CD4-positive, alpha-beta T cell (primary cell): ENCODE data around the gene PAX2. TPM values are rescaled to one million over a fixed set of nuclear protein-coding genes. Genes with fewer than 3 reads are reported as not detected.

Source experiments
- ATAC-seq: fragments of 200-7000 bp; cut with Tn5 transposase; one replicate; pipeline ENCODE4 v1.10.0; 2022; ENCODE audit warnings: mild to moderate bottlenecking; ENCODE audit not compliant: poor library complexity
- CTCF ChIA-PET: fragments of 350-600 bp; sonication (Branson Sonifier 250); formaldehyde crosslinking; loops from one replicate; lab custom pipeline; 2021; ENCODE audit warnings: antibody characterized with exemption, inconsistent platforms; lab: Charles Lee
- POLR2A ChIA-PET: fragments of 350-600 bp; sonication (Branson Sonifier 250); formaldehyde crosslinking; loops from one replicate; lab custom pipeline; 2021; ENCODE audit warnings: antibody characterized with exemption, inconsistent platforms; lab: Charles Lee
- DNase-seq, 14 experiments: peaks; one replicate each; pipeline ENCODE4 v3.0.0-alpha.2; 2013 to 2020; ENCODE audit warnings: mixed read lengths in 2 of 14
- H3K27ac ChIP-seq, 2 donors: one replicate each; pipeline versions ENCODE4 v1.5.1 to v1.7.0; 2013; ENCODE audit warnings: low read length in 2 of 2, low read depth in 1 of 2, mild to moderate bottlenecking in 1 of 2
- H3K27me3 ChIP-seq, 2 experiments: 1 replicate in 1 of 2; 2 replicates in 1 of 2; pipeline versions ENCODE4 v1.6.1 to v1.7.0; 2013; ENCODE audit warnings: low read length in 2 of 2, control low read depth in 1 of 2, mild to moderate bottlenecking in 1 of 2, moderate library complexity in 1 of 2; ENCODE audit not compliant: insufficient read depth in 2 of 2, control insufficient read depth in 1 of 2
- H3K36me3 ChIP-seq: one replicate; pipeline ENCODE4 v1.6.1; 2013; ENCODE audit warnings: low read length, control low read depth; ENCODE audit not compliant: insufficient read depth
- H3K4me1 ChIP-seq: one replicate; pipeline ENCODE4 v1.6.1; 2013; ENCODE audit warnings: low read length, control low read depth; ENCODE audit not compliant: insufficient read depth
- H3K4me3 ChIP-seq: one replicate; pipeline ENCODE4 v1.5.1; 2013; ENCODE audit warnings: mild to moderate bottlenecking, low read length, moderate library complexity
- H3K9me3 ChIP-seq, 2 experiments: 1 replicate in 1 of 2; 2 replicates in 1 of 2; pipeline versions ENCODE4 v1.6.1 to v1.7.0; 2013; ENCODE audit warnings: low read length in 2 of 2, mild to moderate bottlenecking in 2 of 2, control low read depth in 1 of 2, moderate library complexity in 1 of 2; ENCODE audit not compliant: control insufficient read depth in 1 of 2, insufficient read depth in 1 of 2
- H3K27ac Mint-ChIP-seq: one replicate; pipeline ENCODE4 v1.8.0; 2020; ENCODE audit warnings: mixed read lengths
- H3K27me3 Mint-ChIP-seq: one replicate; pipeline ENCODE4 v1.8.0; 2021; ENCODE audit warnings: mixed read lengths
- H3K36me3 Mint-ChIP-seq: one replicate; pipeline ENCODE4 v1.8.0; 2021; ENCODE audit warnings: low read depth, mixed read lengths
- H3K4me1 Mint-ChIP-seq: one replicate; pipeline ENCODE4 v1.8.0; 2021; ENCODE audit warnings: low read depth, mixed read lengths
- H3K4me3 Mint-ChIP-seq: one replicate; pipeline ENCODE4 v1.8.0; 2020; ENCODE audit warnings: mild to moderate bottlenecking, mixed read lengths
- H3K9me3 Mint-ChIP-seq: one replicate; pipeline ENCODE4 v1.8.0; 2020; ENCODE audit warnings: mixed read lengths
- intact Hi-C, 2 experiments: fragments of 100-400 bp; cut with DNase I in 1 of 2; cut with micrococcal nuclease in 1 of 2; formaldehyde crosslinking; loops; one replicate each; pipeline versions ENCODE4 v1.15.1 to v1.9.0; 2023 to 2025; cut with DNase I, micrococcal nuclease
- polyA plus RNA-seq, 2 donors: library from polyadenylated mRNA; unstranded; fragments of 120-200 nt; gene quantifications; one replicate each; pipeline ENCODE4 v1.2.1, GENCODE V29; 2013
- total RNA-seq, 174 experiments: library from RNA in 2 of 174; stranded (reverse) in 2 of 174; gene quantifications; one replicate each; pipeline ENCODE4 v1.2.3 and lab custom pipeline; 2021 to 2026
- TF ChIP-seq, protein P1 (sequence below): fragments of 200-600 bp; IDR thresholded peaks from one replicate; pipeline ENCODE4 v1.8.0; 2022; ENCODE audit warnings: antibody characterized with exemption, mild to moderate bottlenecking

The PAX2 gene
- total RNA-seq (not detected), total RNA-seq (lab: John Stamatoyannopoulos, UW) (0 to 0.17 (median 0) reads per million in 172 experiments)
- not detected for polyA plus RNA-seq (2013, experiment 1 of 2)
- polyA plus RNA-seq (2013, experiment 2 of 2) = 0.03 TPM

DNA sequence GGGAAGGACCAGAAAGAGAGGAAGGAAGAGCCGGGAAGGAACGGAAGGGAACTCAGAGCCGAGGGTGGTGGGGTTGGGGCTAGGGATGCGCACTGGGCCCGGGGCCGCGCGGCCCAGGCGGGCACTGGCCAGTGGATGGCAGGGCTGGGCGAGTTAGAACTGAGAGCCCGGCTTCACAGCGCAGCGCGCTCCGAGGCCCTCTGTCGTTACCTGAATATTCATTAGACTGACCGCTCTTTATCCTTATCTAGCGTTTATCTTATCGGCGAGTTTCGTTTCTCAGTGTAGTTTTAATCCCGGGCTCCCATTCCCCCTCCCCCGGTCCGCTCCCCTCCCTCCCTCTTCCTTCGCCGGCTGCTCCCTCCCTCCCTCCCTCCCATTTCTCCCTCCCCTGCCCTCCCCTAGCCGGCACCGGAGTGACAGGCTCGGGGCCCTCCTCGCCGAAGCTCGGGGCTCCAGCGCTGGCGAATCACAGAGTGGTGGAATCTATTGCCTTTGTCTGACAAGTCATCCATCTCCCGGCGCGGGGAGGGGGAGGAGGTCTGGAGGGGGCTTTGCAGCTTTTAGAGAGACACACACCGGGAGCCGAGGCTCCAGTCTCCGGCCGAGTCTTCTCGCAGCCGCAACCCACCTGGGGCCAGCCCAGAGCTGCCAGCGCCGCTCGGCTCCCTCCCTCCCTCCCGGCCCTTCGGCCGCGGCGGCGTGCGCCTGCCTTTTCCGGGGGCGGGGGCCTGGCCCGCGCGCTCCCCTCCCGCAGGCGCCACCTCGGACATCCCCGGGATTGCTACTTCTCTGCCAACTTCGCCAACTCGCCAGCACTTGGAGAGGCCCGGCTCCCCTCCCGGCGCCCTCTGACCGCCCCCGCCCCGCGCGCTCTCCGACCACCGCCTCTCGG is at the start of gene PAX2:
Gene PAX2, plus strand, starts transcription at position 596 of the 895 bp plus-strand sequence. CDS start 679 bp downstream, outside the sequence.
- DNase-seq = no peak
- H3K27ac Mint-ChIP-seq = no peak within 1 kb of the TSS
- H3K4me1 ChIP-seq = peaks cover 43% of the 10 kb centered on the region

DNA sequence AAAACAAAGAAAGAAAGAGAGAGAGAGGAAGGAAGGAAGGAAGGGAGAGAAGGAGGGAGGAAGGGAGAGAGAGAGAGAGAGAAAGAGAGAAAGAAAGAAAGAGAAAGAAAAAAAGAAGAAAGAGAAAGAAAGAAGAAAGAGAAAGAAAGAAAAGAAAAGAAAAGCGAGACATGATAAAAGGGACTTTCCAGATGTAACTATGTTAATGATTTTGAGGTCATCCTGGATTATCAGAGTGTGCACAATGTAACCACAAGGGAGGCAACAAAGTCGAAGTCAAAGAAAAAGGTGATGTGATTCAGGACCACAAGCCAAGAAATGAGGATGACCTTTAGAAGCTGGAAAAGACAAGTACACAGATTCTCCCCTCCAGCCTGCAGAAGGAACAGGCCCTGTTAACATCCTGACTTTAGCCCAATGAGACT is 48.9 kb upstream of the PAX2 start:
- no peak for ATAC-seq
- H3K4me3 Mint-ChIP-seq = no peak overlapping the region
- CTCF ChIA-PET = no interaction called here
- Histone ChIP-seq H3K36me3 (no peaks in the 10 kb centered on the region), H3K27me3 (peaks cover 7 to 16% of the 10 kb centered on the region in 2 experiments), H3K4me3 (no peak overlapping the region), H3K27ac (no peak overlapping the region), H3K4me1 (no peaks in the 10 kb centered on the region), H3K9me3 (no peaks in the 10 kb centered on the region)
- TF ChIP-seq, protein P1, sequence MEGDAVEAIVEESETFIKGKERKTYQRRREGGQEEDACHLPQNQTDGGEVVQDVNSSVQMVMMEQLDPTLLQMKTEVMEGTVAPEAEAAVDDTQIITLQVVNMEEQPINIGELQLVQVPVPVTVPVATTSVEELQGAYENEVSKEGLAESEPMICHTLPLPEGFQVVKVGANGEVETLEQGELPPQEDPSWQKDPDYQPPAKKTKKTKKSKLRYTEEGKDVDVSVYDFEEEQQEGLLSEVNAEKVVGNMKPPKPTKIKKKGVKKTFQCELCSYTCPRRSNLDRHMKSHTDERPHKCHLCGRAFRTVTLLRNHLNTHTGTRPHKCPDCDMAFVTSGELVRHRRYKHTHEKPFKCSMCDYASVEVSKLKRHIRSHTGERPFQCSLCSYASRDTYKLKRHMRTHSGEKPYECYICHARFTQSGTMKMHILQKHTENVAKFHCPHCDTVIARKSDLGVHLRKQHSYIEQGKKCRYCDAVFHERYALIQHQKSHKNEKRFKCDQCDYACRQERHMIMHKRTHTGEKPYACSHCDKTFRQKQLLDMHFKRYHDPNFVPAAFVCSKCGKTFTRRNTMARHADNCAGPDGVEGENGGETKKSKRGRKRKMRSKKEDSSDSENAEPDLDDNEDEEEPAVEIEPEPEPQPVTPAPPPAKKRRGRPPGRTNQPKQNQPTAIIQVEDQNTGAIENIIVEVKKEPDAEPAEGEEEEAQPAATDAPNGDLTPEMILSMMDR = no peak
- POLR2A ChIA-PET = no interaction called here
- peaks cover 45% of the 10 kb centered on the region for H3K27me3 Mint-ChIP-seq
- intact Hi-C loops = no loop called here
- no peak overlapping the region for H3K27ac Mint-ChIP-seq
- H3K4me1 Mint-ChIP-seq = no peaks in the 10 kb centered on the region
- H3K36me3 Mint-ChIP-seq = no peaks in the 10 kb centered on the region
- H3K9me3 Mint-ChIP-seq = no peaks in the 10 kb centered on the region
- no peak for DNase-seq

More for the DNA sequence above, at the start of gene PAX2:
- ChIA-PET CTCF (interaction anchor here (2.1 kb wide), 1 partner anchor 184 kb away, joined by 11 read pairs; no protein-coding TSS in a partner anchor), POLR2A (no interaction called here)
- intact Hi-C loops = no loop called here
- Mint-ChIP-seq H3K4me1 (peaks cover 54% of the 10 kb centered on the region), H3K36me3 (no peaks in the 10 kb centered on the region), H3K4me3 (peak within 1 kb of the TSS; percentile 34), H3K27me3 (peaks cover 85% of the 10 kb centered on the region), H3K9me3 (no peaks in the 10 kb centered on the region)
- no peak for ATAC-seq
- H3K9me3 ChIP-seq = peaks cover 0 to 30% of the 10 kb centered on the region in 2 experiments
- TF ChIP-seq, protein P1 = no peak
- H3K27ac ChIP-seq = no peak within 1 kb of the TSS
- peaks cover 77 to 98% of the 10 kb centered on the region in 2 experiments for H3K27me3 ChIP-seq
- H3K36me3 ChIP-seq = no peaks in the 10 kb centered on the region
- H3K4me3 ChIP-seq = no peak within 1 kb of the TSS

DNA sequence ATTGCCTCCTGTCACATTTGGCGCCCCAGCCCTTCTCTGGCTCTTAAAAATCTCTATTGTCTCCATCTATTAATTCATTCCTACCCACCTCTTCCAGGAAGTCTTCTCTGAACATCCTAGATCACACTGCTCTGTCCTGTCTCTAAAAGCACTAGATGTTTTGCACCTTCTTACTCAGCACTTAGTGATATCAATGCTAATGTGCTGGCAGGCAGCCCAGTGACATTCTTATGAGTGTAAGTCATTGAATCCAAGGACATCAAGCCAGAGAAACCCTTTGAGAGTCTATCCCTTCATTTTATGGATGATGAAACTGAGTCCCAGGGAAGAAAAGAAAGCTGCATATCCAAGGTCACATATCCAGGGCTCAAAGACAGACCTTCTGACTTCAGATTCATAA is 48.3 kb upstream of the PAX2 start:
- peaks cover 5 to 16% of the 10 kb centered on the region in 2 experiments for H3K27me3 ChIP-seq
- no peaks in the 10 kb centered on the region for H3K9me3 Mint-ChIP-seq
- H3K27ac ChIP-seq = no peak overlapping the region
- H3K4me1 Mint-ChIP-seq = no peaks in the 10 kb centered on the region
- no peaks in the 10 kb centered on the region for H3K4me1 ChIP-seq
- ChIA-PET POLR2A (no interaction called here), CTCF (no interaction called here)
- ATAC-seq (no peak), DNase-seq (no peak)
- no peak overlapping the region for H3K4me3 Mint-ChIP-seq
- peaks cover 41% of the 10 kb centered on the region for H3K27me3 Mint-ChIP-seq
- H3K27ac Mint-ChIP-seq = no peak overlapping the region
- intact Hi-C loops = no loop called here
- no peaks in the 10 kb centered on the region for H3K9me3 ChIP-seq
- no peaks in the 10 kb centered on the region for H3K36me3 ChIP-seq
- TF ChIP-seq, protein P1 = no peak
- H3K4me3 ChIP-seq = no peak overlapping the region
- H3K36me3 Mint-ChIP-seq = no peaks in the 10 kb centered on the region
